H1 (cell line): ENCODE measurements around the gene ARHGEF1. TPM values are rescaled to one million over a fixed set of nuclear protein-coding genes. Genes with fewer than 3 reads are reported as not detected.

Experiments
- CTCF ChIA-PET: fragments of 300-600 bp; sonication (Branson Sonifier 250); formaldehyde crosslinking; loops from one replicate; lab custom pipeline; 2021; ENCODE audit not compliant: partially characterized antibody; lab: Charles Lee
- POLR2A ChIA-PET: fragments of 300-600 bp; sonication (Branson Sonifier 250); formaldehyde crosslinking; loops from one replicate; lab custom pipeline; 2021; ENCODE audit warnings: inconsistent platforms; ENCODE audit not compliant: partially characterized antibody; lab: Charles Lee
- DNase-seq, 2 experiments: peaks; one replicate each; pipeline versions ENCODE4 v3.0.0 to v3.0.0-alpha.2; 2010 to 2022; ENCODE audit warnings: low spot score in 2 of 2, low read depth in 1 of 2, mixed read lengths in 1 of 2
- FAIRE-seq: peaks from 2 replicates; lab custom pipeline; 2011; peaks lifted over from hg19 to GRCh38; lab: Jason Lieb, UNC
- H2AFZ ChIP-seq: 2 replicates; pipeline ENCODE4 v1.8.1; 2012; ENCODE audit warnings: low read length, inconsistent platforms
- H2AK5ac ChIP-seq: 2 replicates; pipeline ENCODE4 v1.6.1; 2013; ENCODE audit warnings: low read depth, low read length
- H2BK120ac ChIP-seq: replicated peaks from 2 replicates; pipeline ENCODE3; 2013; ENCODE audit warnings: low read depth, low read length, inconsistent platforms
- H2BK12ac ChIP-seq: 2 replicates; pipeline ENCODE4 v1.6.1; 2013; ENCODE audit warnings: low read depth, low read length
- H2BK15ac ChIP-seq: 2 replicates; pipeline ENCODE4 v1.6.1; 2013; ENCODE audit warnings: low read length
- H2BK20ac ChIP-seq: 2 replicates; pipeline ENCODE4 v1.6.1; 2013; ENCODE audit warnings: low read length
- H2BK5ac ChIP-seq: 2 replicates; pipeline ENCODE4 v1.6.1; 2013; ENCODE audit warnings: low read depth, low read length
- H3K14ac ChIP-seq: 2 replicates; pipeline ENCODE4 v1.6.1; 2013; ENCODE audit warnings: inconsistent platforms; ENCODE audit not compliant: insufficient read length
- H3K18ac ChIP-seq: 2 replicates; pipeline ENCODE4 v1.6.1; 2013; ENCODE audit warnings: low read length; ENCODE audit errors: extremely low read depth
- H3K23ac ChIP-seq: 2 replicates; pipeline ENCODE4 v1.6.1; 2013; ENCODE audit warnings: inconsistent platforms; ENCODE audit not compliant: insufficient read length
- H3K23me2 ChIP-seq: 2 replicates; pipeline ENCODE4 v1.6.1; 2013; ENCODE audit warnings: low read depth, low read length
- H3K27ac ChIP-seq: 2 replicates; pipeline ENCODE4 v1.6.1; 2011; ENCODE audit warnings: low read depth, low read length, inconsistent platforms
- H3K27me3 ChIP-seq, 4 experiments: replicated peaks in 1 of 4; 1 replicate in 1 of 4; 2 replicates in 3 of 4; pipeline versions ENCODE4 v1.6.1 to v1.8.1; 2011 to 2013; ENCODE audit warnings: low read length in 3 of 4, mild to moderate bottlenecking in 3 of 4, inconsistent platforms in 2 of 4, mixed read lengths in 2 of 4, moderate library complexity in 1 of 4; ENCODE audit not compliant: control insufficient read depth in 3 of 4, insufficient read depth in 3 of 4; ENCODE audit errors: extremely low read depth in 1 of 4
- H3K36me3 ChIP-seq, 4 experiments: 2 replicates each; pipeline versions ENCODE4 v1.6.1 to v1.8.1; 2011 to 2013; ENCODE audit warnings: mild to moderate bottlenecking in 4 of 4, low read length in 3 of 4, moderate library complexity in 2 of 4, control low read depth in 1 of 4, inconsistent platforms in 1 of 4; ENCODE audit not compliant: insufficient read depth in 4 of 4, control insufficient read depth in 2 of 4
- H3K4ac ChIP-seq: replicated peaks from 2 replicates; pipeline ENCODE3; 2013; ENCODE audit warnings: low read length, low read depth, mixed read lengths, inconsistent platforms; ENCODE audit not compliant: insufficient read length
- H3K4me1 ChIP-seq, 4 experiments: replicated peaks in 1 of 4; 1 replicate in 1 of 4; 2 replicates in 3 of 4; pipeline versions ENCODE4 v1.6.1 to v1.8.1; 2011 to 2013; ENCODE audit warnings: low read length in 3 of 4, inconsistent platforms in 2 of 4, mixed read lengths in 1 of 4; ENCODE audit not compliant: insufficient read depth in 4 of 4, control insufficient read depth in 3 of 4
- H3K4me2 ChIP-seq, 2 experiments: 2 replicates each; pipeline versions ENCODE4 v1.6.1 to v1.8.1; 2011 to 2013; ENCODE audit warnings: low read depth in 2 of 2, low read length in 2 of 2, control low read depth in 1 of 2, inconsistent platforms in 1 of 2, mild to moderate bottlenecking in 1 of 2; ENCODE audit not compliant: insufficient read depth in 1 of 2
- H3K4me3 ChIP-seq, 4 experiments: fragments of 200-600, 300-600 bp in 1 of 4; sonication (generic), shearing (Covaris generic), sonication (Bioruptor Twin) in 1 of 4; 2 replicates each; pipeline versions ENCODE4 v1.5.1 to v1.8.1; 2011 to 2016; ENCODE audit warnings: low read length in 4 of 4, low read depth in 3 of 4, control low read depth in 2 of 4, inconsistent platforms in 2 of 4, mild to moderate bottlenecking in 2 of 4, mixed read lengths in 1 of 4, moderate library complexity in 1 of 4; ENCODE audit not compliant: insufficient read depth in 2 of 4; ENCODE audit errors: extremely low read depth in 1 of 4
- H3K56ac ChIP-seq: replicated peaks from 2 replicates; pipeline ENCODE3; 2013; ENCODE audit warnings: low read depth, mild to moderate bottlenecking, mixed read lengths, low read length, inconsistent platforms; ENCODE audit not compliant: insufficient read length
- H3K79me1 ChIP-seq: 2 replicates; pipeline ENCODE4 v1.6.1; 2013; ENCODE audit warnings: low read depth, low read length, control low read depth
- H3K79me2 ChIP-seq, 2 experiments: 2 replicates each; pipeline versions ENCODE4 v1.6.1 to v1.8.1; 2012 to 2013; ENCODE audit warnings: low read length in 2 of 2, mild to moderate bottlenecking in 2 of 2, inconsistent platforms in 1 of 2; ENCODE audit not compliant: insufficient read depth in 2 of 2, control insufficient read depth in 1 of 2
- H3K9ac ChIP-seq, 4 experiments: replicated peaks in 1 of 4; 1 replicate in 1 of 4; 2 replicates in 3 of 4; pipeline versions ENCODE4 v1.6.1 to v1.8.1; 2011 to 2013; ENCODE audit warnings: low read depth in 3 of 4, low read length in 3 of 4, control low read depth in 2 of 4, mild to moderate bottlenecking in 2 of 4, moderate library complexity in 2 of 4, inconsistent platforms in 1 of 4; ENCODE audit errors: extremely low read depth in 1 of 4
- H3K9me3 ChIP-seq, 2 experiments: 2 replicates each; pipeline versions ENCODE4 v1.6.1 to v1.8.1; 2012 to 2013; ENCODE audit warnings: mild to moderate bottlenecking in 2 of 2, moderate library complexity in 2 of 2, control low read depth in 1 of 2, inconsistent platforms in 1 of 2, low read depth in 1 of 2, low read length in 1 of 2, mixed read lengths in 1 of 2; ENCODE audit not compliant: insufficient read depth in 2 of 2
- H4K20me1 ChIP-seq, 2 experiments: replicated peaks in 1 of 2; 2 replicates each; pipeline versions ENCODE3 to v1.8.1; 2011 to 2013; ENCODE audit warnings: inconsistent platforms in 2 of 2, low read length in 2 of 2, mild to moderate bottlenecking in 1 of 2; ENCODE audit not compliant: insufficient read depth in 2 of 2, control insufficient read depth in 1 of 2
- H4K5ac ChIP-seq: 2 replicates; pipeline ENCODE4 v1.6.1; 2013; ENCODE audit warnings: low read length, low read depth, mixed read lengths, inconsistent platforms; ENCODE audit not compliant: insufficient read length
- H4K8ac ChIP-seq: 2 replicates; pipeline ENCODE4 v1.8.0; 2013; ENCODE audit warnings: mild to moderate bottlenecking, moderate library complexity, low read length, inconsistent platforms; ENCODE audit not compliant: insufficient read depth; ENCODE audit errors: extremely low read depth
- H4K91ac ChIP-seq: replicated peaks from 2 replicates; pipeline ENCODE3; 2013; ENCODE audit warnings: low read length, mixed read lengths, inconsistent platforms; ENCODE audit not compliant: insufficient read length
- EZH2 ChIP-seq: fragments of 200-600 bp; sonication (generic); IDR thresholded peaks from 2 replicates; pipeline ENCODE4 v1.7.1; 2012; ENCODE audit warnings: low read depth, mild to moderate bottlenecking, moderate library complexity, low read length, inconsistent platforms; ENCODE audit not compliant: severe bottlenecking
- JUND ChIP-seq: IDR thresholded peaks from 2 replicates; pipeline ENCODE4 v1.6.1; 2011; ENCODE audit warnings: mild to moderate bottlenecking, improper control_type of control experiment, low read length
- KDM4A ChIP-seq: IDR thresholded peaks from one replicate; pipeline ENCODE4 v1.7.1; 2012; ENCODE audit warnings: low read depth, mild to moderate bottlenecking, moderate library complexity, low read length, inconsistent platforms; ENCODE audit not compliant: severe bottlenecking
- KDM5A ChIP-seq: fragments of 200-600 bp; IDR thresholded peaks from 2 replicates; pipeline ENCODE4 v1.7.1; 2012; ENCODE audit warnings: mild to moderate bottlenecking, low read length, inconsistent platforms, mixed read lengths
- SIN3A ChIP-seq, 2 experiments: IDR thresholded peaks in 1 of 2; conservative IDR thresholded peaks in 1 of 2; 2 replicates each; pipeline ENCODE4 v1.6.1; 2011 to 2012; ENCODE audit warnings: low read length in 2 of 2, improper control_type of control experiment in 1 of 2, low read depth in 1 of 2, mild to moderate bottlenecking in 1 of 2
- SUZ12 ChIP-seq: fragments of 200-600 bp; sonication (generic); IDR thresholded peaks from 2 replicates; pipeline ENCODE4 v1.6.1; 2012; ENCODE audit warnings: mild to moderate bottlenecking, inconsistent platforms, low read length, moderate library complexity, mixed read lengths
- TAF1 ChIP-seq: IDR thresholded peaks from 2 replicates; pipeline ENCODE4 v1.6.1; 2011; ENCODE audit warnings: mild to moderate bottlenecking, low read depth, low read length
- WGBS, 2 experiments: shearing (Covaris generic) in 1 of 2; methylation state at CpG; one replicate each; pipeline versions ENCODE4 v1.1.6 to v1.1.7; 2013 to 2015; ENCODE audit warnings: low lambda C conversion rate in 2 of 2, mixed read lengths in 2 of 2, inconsistent platforms in 1 of 2, low coverage in 1 of 2, missing lambda C conversion rate in 1 of 2; ENCODE audit not compliant: insufficient replicate concordance in 2 of 2, insufficient coverage in 1 of 2, insufficient read length in 1 of 2; ENCODE audit errors: extremely low coverage in 1 of 2, missing lambda C conversion rate in 1 of 2; 5-methylcytosine and 5-hydroxymethylcytosine counted together
- polyA plus RNA-seq, 7 experiments: library from polyadenylated mRNA; depleted of rRNA in 3 of 7; stranded (reverse) in 5 of 7; unstranded in 2 of 7; fragments of >200 nt in 5 of 7; fragments of 200-250 nt in 2 of 7; gene quantifications; 1 replicate in 5 of 7; 2 replicates in 1 of 7; 4 replicates in 1 of 7; pipeline versions ENCODE4 v1.2.1 to v1.2.3, GENCODE V29; 2011 to 2013; ENCODE audit warnings: missing spikeins in 2 of 7, mixed read lengths in 2 of 7
- total RNA-seq: library from RNA; stranded (reverse); fragmentation: NEBNext Ultra II Directional; extraction: Animal tissue kit (Norgen Biotek cat#: 25700); gene quantifications from 2 replicates; pipeline ENCODE4 v1.2.1, GENCODE V29; 2021

Gene ARHGEF1
- total and polyA plus RNA-seq, 2 of the 8 experiments (the other 6 are each of a cell fraction or from before 2014, with no cell fraction given), result 23.0 to 49.0 TPM

DNA sequence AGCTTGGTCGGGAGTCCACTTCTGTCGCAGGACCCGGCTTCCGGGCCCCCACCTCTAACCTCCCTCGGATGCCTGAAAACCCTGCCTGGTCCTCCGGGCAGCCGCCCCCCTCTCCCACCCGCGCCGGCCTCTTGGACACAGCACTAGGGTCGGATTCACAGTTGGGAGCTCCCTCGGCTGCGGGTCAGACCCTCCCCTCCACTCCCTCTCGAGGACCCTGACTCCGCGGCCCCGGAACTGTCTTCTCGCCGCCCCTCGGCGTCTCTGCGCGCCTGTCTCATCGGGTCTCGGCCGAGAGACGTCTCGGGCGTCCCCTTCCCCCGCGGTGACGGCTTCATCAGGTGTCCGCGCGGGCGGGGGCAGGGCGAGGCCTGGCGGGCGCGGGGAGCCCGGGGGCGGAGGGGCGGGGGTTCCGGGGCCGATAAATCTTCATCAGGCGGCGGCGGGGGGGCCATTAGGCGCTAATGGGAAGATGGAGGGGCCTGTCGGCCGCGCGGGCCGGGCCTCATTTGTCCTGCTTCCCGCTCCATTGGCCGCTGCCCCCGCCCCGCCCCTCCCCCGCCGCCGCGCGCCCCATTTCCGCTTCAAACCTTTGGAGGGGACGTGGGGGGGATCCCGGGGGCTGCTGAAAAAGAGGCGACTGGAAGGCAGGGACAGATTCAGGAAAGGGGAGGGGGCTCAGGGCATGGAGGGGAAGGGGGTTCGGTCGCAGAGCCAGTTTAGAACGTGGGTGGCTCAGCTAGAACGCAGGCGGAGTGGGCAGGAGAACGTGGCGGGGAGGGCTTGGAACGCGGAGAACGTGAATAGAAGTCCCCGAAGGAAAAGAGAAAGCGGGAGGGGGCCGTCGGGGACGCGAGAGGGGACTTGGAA is 57.1 kb downstream of the ARHGEF1 start:
- Histone ChIP-seq H2BK12ac (peak overlapping the region; percentile 75; the same call in 1 of the 2 replicates), H3K9ac (no peak overlapping the region; a peak in 1 of 7 replicates), H2BK15ac (no peak overlapping the region), H3K4me2 (peak overlapping the region; percentile 61 to 86), H3K79me2 (no peaks in the 10 kb centered on the region), H3K18ac (peak overlapping the region; percentile 95), H2AFZ (peak overlapping the region; percentile 67; the same call in 1 of the 2 replicates), H3K23me2 (peaks cover 9% of the 10 kb centered on the region; the same call in 1 of the 2 replicates), H4K5ac (no peak overlapping the region), H3K4ac (no peak overlapping the region), H2BK20ac (no peak overlapping the region), H3K27ac (no peak overlapping the region), H3K4me1 (no peaks in the 10 kb centered on the region; a peak in 2 of 7 replicates), H2BK120ac (peak overlapping the region; percentile 33), H4K91ac (peak overlapping the region; percentile 65), H3K36me3 (no peaks in the 10 kb centered on the region), H4K20me1 (peaks cover 0 to 9% of the 10 kb centered on the region in 2 experiments), H2AK5ac (no peak overlapping the region), H3K79me1 (no peaks in the 10 kb centered on the region), H3K56ac (no peak overlapping the region), H4K8ac (peak overlapping the region; percentile 73; the same call in 1 of the 2 replicates), H2BK5ac (no peak overlapping the region), H3K9me3 (no peaks in the 10 kb centered on the region), H3K27me3 (peaks cover 13 to 48% (median 44%) of the 10 kb centered on the region in 4 experiments), H3K23ac (no peak overlapping the region), H3K4me3 (peak overlapping the region; percentile 46 to 88 (median 52)), H3K14ac (no peak overlapping the region)
- ChIA-PET CTCF (interaction anchor here (0.5 to 1.0 kb wide), 6 partner anchors 12 to 588 kb away, joined by 3 to 6 read pairs (median 3); no protein-coding TSS in a partner anchor), POLR2A (interaction anchor here (0.8 to 1.5 kb wide), 5 partner anchors 10 to 80 kb away, joined by 3 to 6 read pairs (median 4); partner anchors contain the start of gene RPS19)
- 3% methylated on average over 26 of the region's 83 CpGs; no CpG with 5 or more reads in 1 of the 2 experiments for WGBS, 2 experiments
- FAIRE-seq (no peak), DNase-seq (peak in 1 of 2 experiments; percentile 74)
- TF ChIP-seq TAF1 (0 out of 2 replicates have a peak, but pooled peaks have one; percentile 15), JUND (no peak), KDM4A (peak; percentile 45), KDM5A (no peak), EZH2 (peak; percentile 63), SUZ12 (0 out of 2 replicates have a peak, but pooled peaks have one; percentile 74), SIN3A (conservative IDR thresholded peaks at IDR 0.05 in 1 of 2, IDR thresholded peaks at IDR 0.05 in 1 of 2; ENCODE audit: low read depth in 1 of 2, low read length in 2 of 2) (0 out of 4 replicates have a peak, but pooled peaks of 1 of the 2 experiments have one; percentile 30)
